SHP77 (cell line): Measurements from ENCODE around the gene SERINC4.
A peak's percentile ranks its signal among the peaks of the same experiment; 100 is the strongest.

ENCODE experiments used
- DNase-seq, 2 experiments: peaks; one replicate each; lab custom pipeline; 2025; lab: John Stamatoyannopoulos, UW

Gene SERINC4

DNA sequence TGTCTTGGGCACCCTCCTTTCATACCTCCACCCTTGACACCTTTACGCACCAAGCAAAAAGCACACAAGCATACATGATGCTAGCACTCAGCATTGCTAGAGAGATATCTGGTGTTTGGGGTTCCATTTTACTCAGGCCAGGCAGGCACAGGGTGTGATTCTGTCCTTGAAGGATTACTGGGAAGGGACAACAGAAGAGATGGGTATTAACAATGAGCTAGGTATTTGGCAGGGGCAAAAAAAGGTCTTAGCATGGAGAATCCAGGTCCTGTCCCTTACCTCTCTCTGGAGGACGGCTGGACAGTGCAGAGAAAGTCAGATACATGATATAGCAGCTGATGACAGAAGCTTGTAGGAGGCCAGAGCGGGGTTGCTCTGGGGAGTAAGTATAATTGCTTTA lies 3.5 kb downstream of the SERINC4 start:
- no peak for DNase-seq

DNA sequence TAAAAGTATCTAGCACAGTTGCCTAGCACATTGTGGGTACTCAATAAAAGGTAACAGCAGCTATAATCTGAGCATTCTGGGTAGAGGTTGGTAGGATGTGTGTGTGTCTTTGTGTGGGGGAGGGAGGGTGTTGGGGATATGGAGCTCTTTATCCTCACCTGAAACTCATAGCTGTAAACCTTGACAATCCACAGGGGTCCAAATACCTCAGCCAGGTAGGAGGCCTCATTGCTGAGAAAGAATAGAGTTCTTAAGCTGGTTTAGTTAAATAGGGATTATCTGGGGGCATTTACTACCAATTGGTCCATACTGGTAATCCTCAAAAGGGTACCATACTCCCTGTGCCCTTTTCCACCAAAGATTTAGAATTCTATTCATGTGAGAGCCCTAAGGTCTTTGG lies 4.0 kb downstream of the SERINC4 start:
- no peak for DNase-seq

DNA sequence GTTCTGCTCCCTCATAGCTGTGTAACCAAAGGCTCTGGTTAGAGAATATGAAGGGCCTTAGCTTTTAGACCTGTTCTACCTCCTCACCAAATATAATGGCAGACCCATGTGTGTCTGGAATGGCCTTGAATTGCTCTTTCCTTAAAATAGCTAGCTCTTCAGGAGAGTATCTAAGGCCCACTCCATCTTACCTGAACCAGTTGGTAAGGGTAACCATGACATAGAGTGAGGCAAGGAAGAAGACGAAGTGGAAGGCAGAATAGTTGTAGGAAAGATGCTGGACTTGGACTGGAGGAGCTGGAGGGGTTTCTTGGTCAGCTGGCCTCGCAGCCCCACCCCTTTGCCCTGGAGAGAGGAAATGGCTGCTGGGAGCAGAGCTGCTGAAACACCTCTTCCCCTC lies 4.8 kb downstream of the SERINC4 start:
- no peak for DNase-seq

GRCh38 chr15:43794269-43795037 lies 5.6 kb downstream of the SERINC4 start:
- DNase-seq: no peak

DNA sequence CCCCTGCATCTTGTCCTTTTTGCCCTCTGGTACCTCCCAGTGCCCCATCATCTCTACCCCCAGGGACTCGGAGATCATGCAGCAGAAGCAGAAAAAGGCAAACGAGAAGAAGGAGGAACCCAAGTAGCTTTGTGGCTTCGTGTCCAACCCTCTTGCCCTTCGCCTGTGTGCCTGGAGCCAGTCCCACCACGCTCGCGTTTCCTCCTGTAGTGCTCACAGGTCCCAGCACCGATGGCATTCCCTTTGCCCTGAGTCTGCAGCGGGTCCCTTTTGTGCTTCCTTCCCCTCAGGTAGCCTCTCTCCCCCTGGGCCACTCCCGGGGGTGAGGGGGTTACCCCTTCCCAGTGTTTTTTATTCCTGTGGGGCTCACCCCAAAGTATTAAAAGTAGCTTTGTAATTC lies 6.4 kb downstream of the SERINC4 start:
- no peak for DNase-seq

DNA sequence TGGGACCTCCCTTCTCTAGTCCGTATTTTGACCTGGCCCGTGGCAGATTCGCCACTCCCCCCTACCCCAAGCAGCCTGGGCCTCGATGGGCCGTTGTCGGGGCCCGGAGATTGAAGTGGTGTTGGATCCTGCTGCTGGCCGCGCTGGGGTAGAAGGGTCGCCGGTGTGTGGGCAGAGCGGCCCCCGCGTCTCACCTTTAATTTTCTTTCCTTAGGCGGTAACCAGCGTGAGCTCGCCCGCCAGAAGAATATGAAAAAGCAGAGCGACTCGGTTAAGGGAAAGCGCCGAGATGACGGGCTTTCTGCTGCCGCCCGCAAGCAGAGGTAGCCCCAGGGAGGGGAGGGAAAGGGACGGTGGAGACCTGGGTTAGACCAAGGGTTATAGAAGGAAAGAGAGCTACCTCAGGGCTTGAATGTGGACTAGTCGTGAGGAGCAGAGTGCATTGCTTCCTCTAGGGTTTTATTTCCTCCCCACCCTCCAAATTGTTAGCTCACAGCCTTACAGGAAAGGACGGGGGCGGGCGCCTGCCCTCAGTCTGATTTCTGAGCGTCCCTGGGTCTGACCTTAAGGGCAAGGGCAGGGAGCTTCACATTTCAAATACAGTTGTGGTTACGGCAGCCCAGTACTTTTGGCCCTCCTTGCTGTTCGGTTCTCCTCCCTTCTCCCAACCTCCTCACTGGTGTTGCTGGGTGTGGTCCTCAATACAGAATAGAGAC lies 7.1 kb downstream of the SERINC4 start:
- no peak for DNase-seq

DNA sequence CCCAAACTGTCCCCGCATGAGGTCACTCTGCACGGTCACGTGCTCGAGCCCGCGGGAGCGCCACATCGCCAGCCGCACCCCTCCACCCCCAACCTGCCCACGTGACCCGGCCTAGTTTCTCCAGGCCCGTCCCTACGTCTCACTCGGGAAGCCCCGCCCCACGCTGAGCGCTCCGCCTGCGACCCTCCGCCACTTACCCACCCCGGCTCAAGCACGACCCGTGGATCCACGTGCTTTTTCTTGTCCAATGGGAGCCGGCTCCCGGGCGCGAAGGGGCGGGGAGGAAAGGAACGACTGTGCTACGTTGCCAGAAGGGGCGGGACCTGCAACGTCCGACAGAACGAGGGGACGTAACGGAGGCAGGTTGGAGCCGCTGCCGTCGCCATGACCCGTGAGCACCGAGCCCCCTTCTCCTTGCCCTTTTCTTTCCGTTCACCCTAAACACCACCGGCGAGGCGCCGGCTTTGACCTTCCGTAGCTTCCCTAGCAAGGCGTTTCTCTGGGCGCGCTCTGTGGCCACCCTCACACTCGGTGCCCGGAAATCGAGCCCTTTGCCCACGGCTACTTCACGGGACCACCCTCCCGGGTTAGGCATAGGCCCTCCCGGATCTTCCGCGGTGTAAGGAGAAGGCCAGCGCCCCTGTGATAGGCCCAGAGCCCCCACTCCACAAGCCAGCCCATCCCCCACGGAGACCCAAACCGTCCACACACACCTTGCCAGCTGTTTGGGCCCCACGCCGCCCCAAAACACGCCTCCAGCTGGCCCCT lies 7.8 kb downstream of the SERINC4 start, which contains the start of gene SERF2:
Gene SERF2 (plus strand): TSS at position 328 of the 768 bp plus-strand sequence. CDS start 57 bp downstream, at position 385.
- peak; percentile 98 for DNase-seq

GRCh38 chr15:43789409-43789808 lies 10.6 kb downstream of the SERINC4 start:
- DNase-seq: no peak

DNA sequence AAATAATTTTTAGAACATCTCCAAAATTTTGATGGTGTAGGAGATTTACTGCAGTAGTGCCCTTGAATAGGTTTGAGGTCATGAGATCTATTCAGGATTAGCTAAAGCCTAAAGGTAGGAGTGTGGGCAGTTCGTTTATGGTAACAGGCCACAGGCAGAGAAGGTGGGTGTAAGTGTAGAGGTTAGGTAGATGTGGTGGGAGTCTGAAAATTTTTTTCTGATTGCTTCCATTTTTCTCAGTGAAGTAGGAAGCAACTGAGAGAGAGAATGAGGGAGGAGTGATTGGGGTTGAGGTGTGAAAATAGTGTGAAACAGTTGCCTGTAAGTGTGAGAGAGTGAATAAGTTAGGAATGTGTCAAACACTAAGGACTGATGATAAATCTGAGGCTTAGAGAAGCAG lies 21.0 kb downstream of the SERINC4 start:
- DNase-seq: no peak

DNA sequence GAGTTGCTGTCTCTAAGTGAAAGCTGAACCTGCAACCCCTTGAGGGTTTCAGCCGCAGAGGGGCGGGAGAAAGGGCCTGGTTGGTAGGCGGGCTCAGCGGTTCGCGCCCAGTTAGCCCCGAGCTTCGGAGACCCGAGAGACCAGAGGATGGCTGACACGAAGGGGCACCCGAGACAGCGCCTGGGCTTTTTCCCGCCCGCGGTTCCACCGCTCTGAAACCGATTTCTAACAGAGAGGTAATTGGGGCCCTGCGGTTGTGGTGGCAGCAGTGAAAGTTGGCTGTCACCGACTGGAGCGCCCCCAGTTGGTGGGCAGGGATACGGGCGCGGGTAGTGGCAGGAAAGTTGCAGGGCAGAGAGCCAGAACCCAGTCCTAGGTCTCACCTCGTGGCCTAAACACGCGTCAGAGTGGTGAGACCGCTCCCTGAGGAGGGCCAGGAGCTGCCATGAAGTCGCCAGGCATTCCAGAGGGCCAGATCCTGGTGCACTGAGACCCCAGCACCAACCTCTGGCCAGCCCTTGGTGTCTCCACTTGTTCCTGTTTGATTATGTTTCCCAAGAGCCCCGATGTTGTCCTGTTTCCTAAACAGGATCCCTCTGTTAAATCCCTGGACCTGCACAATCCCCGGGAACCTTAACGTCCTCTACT lies 22.6 kb downstream of the SERINC4 start:
- DNase-seq: peak; percentile 82 to 86

DNA sequence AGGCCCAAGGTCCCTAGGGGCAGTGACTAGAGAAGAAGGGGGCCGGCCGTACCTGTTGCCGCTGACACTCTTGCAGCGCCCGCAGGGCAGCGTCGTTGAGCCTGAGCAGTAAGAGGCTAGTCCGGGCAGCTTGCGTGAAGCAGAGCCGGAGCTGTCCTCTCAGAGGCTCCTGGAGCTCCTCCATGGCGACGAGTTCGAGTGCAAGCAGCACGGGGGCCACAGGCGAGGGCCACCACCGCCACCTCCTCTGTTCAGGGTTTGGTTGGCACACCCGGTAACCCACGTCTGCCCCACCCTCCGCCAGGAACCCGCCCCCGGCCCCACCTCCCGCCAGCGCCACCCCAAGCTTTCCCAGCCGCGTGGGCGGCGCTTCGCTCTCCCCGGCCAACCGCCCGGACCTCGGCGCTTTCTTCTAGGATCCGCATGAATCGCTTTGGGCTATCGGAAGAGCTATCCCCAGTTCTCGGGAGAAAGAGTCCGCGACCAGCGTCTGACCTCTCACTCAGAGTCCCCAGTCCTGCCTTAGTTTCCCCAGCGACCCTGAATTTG lies 23.2 kb downstream of the SERINC4 start, which contains the start of gene ELL3:
Gene ELL3 (minus strand): TSS at position 249 of the 549 bp plus-strand sequence. CDS start 65 bp downstream, at position 184.
- peak; percentile 54 to 83 for DNase-seq

DNA sequence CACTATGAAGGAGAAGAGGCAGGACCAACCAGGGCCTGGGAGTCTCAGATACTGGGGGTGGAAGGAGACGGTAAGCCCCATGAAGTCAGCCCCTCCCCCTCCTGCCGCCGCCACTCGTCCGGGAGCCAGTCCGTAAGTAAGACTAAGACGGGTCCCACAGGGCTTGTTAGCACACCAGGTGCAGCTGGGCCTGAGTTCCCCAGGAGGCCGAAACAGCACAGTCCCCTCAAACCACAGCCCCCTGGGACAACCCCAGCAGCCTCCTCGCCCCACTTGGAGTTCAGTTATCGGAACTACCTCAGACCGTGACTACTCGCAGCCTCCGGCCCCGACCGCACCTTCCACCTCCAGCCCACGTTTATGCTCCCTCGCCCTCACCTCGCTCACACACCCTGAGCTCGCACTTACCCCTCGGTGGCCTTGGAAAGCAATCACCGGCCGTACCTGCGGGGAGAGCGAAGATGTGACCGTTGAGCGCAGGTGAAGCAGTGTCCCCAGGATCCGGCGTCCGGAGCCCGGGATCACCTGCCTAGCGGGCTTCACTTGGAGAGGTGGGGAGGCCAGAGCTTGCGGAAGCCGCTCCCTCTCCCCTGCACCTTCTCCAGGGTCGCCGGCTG lies 23.8 kb downstream of the SERINC4 start:
- DNase-seq: peak in 1 of 2 experiments; percentile 20

GRCh38 chr15:43775411-43775965 lies 24.5 kb downstream of the SERINC4 start:
- peak; percentile 59 to 77 for DNase-seq

DNA sequence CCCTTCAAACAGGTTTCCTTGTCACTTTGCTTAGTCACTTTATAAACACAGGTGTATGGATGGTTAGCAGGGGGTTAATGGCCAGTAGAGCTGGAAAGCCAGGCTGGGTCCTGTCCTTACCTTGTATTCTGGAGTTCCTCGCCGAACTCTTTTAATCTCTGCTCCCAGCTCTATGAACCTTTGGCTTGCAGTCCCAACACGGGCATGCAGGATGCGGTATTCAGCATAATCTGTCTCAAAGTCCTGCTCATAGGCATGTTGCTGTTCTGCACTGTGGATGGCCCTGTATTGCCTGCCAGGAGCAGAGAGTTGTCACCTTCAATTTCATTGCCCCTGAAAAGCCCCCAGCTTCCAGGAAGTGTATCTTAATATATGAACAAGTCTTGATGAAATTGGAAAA lies 26.0 kb downstream of the SERINC4 start:
- DNase-seq: no peak

GRCh38 chr15:43772624-43773023 lies 27.4 kb downstream of the SERINC4 start:
- DNase-seq: no peak

- no peak for DNase-seq
These were observed 28.2 kb downstream of the SERINC4 start for GRCh38 chr15:43771816-43772215.

DNA sequence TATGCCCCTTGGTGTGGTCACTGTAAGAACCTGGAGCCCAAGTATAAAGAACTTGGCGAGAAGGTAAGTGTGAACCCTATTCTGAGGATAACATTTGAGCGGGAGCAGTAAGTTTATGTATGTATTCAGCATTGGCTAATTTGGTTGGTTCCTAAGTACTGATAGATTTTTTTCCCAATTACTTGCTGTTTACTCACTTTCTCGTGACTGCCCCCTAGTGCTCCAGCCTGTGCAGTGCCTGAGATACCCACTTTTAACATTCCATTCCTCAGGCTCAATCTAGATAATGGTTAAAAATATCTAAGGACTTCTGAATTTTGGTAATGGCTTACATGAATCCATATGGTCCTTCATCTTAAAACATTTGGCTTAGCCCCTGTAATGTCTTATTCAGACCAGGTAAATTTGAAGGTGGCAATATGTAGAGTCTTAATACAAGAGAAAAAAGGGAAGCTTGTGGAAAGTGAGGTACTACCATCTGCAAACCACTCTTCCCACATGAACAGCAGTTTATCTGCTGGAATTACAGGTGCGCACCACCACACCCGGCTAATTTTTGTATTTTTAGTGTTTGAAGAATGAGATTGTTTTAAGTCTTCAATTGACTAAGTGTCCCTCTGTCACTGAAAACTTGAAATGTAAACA lies 30.3 kb downstream of the SERINC4 start:
- peak; percentile 19 to 53 for DNase-seq

DNA sequence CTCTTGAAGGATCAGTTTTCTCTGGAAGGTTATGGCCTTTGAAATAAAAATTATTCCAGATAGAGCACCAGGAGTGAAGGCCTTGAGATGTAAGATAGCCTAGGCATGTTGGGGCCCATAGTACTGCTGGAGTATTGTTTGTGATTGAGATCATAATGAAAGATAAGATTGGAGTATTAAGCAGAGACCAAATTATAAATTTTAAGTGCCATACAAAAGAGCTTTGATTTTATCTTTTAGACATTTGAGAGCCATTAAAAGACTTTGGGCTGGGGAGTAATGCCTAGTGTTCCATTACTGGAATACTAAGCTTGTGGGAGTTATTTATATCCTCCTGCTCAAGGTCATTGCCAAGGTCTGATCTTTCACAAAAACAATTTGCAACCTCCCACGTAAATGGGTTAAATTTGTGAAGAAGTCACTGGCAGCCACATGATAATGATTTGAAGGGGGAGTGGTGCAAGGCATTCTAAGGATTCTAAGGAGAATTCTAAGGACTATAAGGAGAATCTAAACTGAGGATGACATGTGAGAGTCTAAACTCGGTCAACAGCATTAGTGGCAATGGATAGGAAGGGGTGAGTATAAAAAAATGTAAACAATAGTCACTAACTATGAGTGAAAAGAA lies 36.1 kb downstream of the SERINC4 start:
- DNase-seq: no peak

DNA sequence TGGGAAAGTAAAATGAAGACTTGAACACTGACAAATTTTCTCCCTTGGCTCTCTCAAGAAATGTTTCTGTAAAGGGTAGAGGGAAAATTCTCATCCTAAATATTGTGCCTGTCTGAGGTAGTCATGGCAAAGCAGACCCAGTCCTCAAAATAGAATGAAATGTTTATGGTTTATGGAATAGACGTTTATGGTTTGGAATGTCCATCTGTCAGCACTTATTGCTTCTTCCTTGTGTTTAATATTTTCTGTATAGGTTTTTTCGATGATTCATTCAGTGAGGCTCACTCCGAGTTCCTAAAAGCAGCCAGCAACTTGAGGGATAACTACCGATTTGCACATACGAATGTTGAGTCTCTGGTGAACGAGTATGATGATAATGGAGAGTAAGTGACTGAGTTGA lies 37.2 kb downstream of the SERINC4 start:
- DNase-seq: no peak

DNA sequence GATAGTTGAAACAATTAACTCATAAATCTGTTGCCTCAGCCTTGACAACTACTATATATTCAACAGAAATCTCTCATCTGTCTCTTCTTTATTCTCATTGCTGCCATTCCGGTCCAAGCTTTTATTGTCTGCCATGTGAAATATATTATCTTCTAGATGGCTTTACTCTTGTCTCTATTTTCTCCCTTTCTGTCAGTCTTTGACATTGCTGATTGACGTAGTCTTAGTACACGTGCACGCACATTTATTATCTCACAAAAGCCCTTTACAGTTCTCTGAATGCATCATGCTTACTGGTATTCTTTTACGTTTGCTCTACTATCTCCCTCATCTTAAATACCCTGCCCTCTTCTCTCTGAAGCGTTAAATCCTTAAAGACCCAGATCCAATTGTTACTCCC lies 48.1 kb downstream of the SERINC4 start:
- no peak for DNase-seq
